Fibroblast of skin of right biceps (primary cell): ENCODE results near the gene RERE.

Experiments used
- DNase-seq: peaks from one replicate; pipeline ENCODE4 v3.0.0-alpha.2; 2013

The RERE gene

DNA sequence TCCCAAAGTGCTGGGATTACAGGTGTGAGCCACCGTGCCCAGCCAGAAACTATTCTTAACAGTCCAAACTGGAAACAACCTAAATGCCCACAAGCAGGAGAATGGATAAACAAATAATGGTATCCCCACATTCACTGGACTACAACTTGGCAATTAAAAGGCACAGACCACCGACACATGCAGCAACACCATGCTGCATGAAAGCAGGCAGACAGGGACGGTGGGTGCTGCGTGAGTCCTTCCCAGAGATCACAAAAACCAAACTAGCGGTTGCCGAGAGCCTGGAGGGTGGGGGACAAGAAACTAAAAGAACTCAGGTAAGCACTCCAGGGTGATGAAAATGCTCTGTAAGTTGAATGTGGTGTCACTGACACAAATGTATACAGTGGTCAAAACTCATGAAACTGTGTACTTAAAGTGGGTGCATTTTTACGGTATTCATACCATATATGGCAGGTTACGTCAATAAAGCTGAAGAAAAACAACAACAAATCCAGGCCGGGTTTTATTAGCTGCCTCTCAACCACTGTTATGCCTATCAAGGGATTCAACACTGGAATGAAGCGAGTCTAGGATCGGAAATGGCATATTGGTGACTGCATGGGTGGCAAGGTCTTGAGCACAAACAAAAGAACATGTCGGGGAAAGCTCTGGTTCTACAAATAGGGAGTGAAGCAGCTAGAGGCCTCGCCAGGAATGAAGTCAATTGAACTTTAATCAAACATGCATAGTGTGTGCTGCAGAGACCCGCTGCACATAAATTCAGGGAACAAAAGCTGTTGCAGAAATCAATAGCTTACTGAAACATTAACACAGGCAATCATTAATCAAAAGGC lies 447.2 kb downstream of the RERE start:
- DNase-seq = peak; percentile 71

DNA sequence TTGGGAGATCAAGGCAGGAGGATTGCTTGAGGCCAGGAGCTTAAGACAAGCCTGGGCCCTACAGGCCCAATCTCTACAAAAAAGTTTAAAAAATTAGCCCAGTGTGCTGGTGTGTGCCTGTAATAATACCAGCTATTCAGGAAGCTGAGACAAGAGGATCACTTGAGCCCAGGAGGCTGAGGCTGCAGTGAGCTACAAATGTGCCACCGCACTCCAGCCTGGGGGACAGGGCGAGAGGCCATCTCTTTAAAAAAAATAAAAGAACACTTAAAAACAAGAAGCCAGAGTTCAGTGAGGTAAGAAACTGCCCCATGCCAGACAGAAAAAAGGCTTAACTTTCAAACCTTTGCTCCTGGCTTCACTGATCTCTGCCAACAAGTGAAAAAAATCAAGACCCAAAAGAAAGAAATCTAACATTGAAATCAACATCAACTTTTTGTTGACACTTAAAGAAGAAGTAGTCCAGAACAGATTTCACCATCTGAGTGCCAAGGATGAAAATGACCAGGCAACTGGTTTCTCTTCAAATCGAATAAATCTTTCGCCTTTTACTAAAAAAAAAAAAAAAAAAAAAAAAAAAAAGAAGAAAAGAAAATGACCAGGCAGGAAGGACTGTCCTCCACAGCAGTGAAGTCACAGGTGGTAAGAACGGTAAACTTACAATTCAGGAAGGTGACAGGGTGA lies 448.3 kb downstream of the RERE start:
- no peak for DNase-seq

DNA sequence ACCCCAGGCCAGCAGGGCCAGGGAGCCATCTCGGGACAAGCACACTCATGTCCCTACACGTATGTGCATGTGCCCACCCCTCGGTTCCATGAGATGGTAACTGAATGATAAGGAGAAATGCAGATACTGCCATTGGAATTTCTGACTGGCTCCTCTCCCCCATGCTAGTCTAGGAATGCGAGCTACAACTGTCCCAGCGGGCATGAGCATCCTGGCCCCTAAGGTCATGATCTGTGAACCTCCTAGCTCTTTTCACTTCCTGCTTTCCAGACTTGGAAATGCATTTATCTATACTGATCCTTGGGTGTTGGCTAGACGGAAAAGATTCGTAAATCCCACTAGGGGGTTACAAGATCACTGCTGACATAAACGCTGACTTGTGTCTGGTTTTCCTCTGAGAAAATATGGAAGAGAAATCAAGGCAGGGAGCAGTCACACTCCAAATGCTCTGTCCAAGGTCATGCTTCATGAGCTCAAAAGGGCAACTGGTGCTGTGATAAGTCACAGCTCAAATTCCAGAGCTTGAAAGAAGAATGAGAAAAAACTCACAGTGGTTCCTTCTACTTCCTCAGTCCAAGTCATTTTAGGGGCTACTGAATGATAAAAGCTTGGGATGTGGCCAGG lies 449.8 kb downstream of the RERE start:
- DNase-seq = no peak

DNA sequence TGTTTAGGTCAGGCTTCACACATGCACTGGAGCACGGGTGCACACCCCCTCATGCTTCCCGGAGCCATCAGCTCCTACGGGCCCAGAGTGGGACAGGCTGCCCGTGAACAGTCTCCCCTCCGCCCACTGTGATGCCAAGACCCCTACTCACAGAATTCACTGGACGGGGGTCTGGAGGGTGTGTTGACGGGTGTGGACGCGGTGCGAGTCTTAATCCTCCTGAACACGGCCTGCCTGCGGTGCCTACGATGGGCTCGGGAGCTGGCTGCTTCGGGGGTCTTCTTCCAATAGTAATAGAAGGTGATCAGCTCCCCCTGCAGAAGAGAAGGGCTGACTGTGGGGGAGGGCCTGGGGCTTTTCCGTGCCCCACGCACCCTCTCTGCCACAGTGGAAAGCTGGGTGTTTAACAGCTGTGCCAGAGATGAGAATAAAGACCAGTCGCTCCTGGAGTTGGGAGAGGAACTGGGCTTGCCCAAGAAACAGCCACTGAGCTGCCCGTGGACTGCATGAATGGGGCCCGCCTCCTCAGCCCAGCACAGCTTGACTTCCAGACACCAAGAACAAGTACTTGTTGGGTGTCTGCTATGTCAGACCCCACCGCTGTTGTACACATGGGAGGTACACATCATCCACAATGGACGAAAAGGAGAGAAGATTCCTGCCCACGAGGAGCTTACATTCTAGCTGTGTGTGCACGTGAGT lies 451.6 kb downstream of the RERE start:
- no peak for DNase-seq

DNA sequence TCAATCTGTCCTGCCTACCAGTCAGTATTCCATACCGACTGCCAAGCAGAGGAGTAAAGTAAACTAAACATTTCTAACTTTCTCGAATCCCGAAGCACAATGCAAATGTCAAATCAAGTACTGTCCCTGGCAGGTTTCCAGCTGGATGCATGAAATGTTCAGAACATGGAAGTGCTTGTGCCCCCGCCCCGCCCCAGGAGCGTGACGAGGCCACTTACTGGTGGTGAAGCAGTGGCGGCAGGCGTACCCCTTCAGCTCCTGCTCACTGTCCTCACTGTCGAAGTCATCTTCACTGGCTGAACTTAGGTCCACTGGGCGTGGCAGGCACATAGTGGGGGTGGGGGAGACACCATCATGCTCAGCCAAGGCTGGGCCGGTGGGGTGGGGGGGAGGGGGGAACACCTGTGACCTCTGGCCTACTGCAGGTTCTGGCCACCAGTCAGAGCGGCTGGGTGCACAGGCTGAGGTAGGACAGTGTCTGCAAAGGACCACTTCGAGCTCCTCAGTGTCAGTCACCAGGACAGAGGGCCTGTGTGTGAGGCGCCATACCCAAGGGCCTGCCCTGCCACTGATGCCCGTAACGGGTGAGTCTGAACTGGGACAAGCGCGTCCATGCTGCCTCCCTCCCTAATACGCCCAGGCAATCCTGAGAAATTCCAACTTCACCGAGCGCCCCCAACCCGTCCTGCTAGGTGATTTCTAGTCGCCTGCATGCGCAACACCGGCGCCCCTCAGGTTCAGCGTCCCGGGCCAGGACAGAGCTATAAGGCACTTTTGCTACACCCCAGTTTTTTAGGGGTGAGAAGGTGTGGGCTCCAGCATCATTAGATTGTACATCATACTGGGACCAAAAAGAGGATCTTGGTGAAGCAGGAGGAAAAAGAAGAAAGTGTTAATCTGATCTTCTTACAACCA lies 452.7 kb downstream of the RERE start:
- DNase-seq = no peak

DNA sequence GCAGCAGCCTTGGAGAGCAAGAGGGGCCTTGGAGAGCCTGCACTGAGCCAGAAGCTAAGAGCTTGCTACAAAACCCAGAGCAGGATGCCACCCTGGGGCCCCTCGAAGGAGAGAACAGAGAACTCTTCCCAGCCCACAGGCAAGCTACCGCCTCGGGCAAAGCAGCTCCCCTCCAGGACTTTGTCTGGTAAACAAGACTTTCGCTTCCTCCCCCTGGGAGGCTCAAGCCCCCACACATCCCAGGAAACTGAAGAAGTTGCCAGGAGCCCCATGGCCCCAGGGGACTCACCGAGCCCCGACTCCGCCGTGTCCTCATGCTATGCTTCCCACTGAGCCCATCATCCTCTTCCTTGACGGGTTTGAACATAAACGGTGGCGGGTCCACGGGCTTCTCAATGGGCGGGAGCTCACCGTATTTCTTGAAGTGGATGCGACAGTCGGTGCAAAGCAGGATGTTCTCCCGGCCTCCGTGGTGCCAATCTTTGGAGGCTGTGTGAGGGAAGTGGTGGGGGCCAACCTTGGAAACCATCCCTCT lies 453.6 kb downstream of the RERE start:
- DNase-seq = no peak

DNA sequence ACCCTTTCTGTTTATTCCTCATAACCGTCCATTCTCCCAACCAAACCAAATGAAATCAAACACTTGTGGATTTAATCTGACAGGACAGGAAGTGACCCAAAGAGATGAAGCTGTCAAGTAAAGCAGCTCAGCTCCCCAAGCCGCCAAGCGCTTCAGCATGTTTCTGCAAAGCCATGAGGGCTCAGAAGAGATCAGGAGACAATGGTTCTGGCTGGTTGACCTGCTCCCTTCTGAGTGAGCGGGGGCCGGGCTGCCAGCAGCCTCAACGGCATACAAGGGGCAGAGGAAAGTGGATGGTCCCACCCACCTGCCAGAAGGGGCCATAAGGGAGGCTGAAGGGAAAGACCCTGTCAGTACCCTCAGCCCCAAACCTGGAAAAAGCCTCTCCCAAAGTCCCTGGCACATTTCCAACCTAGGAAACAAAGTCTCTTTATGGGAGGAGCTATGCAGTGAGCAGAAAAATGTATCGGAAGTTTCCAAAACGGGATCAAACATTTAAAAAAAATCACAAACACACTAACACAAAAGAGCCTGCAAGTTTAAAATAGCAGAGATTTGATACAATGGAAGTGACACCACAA lies 454.2 kb downstream of the RERE start:
- DNase-seq = no peak

DNA sequence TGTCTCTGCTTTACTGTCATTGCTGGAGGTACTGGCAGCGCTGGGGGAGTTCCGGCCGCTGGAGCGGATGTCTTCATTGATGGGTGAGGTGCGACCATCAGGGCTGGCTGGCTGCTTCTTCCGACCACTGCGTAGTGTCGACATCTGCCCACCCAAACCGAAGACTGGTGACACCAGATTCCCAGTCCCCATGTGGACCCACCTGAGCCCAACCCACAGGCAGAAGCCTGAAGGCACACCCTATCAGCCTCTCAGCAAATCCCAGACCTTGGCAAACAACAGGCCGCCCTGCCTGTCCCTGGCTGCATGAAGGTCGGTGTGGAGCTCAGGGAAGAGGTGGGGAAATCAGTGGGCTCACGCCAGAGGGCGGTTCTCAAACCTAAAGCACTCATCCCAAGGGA lies 454.7 kb downstream of the RERE start:
- DNase-seq = no peak

DNA sequence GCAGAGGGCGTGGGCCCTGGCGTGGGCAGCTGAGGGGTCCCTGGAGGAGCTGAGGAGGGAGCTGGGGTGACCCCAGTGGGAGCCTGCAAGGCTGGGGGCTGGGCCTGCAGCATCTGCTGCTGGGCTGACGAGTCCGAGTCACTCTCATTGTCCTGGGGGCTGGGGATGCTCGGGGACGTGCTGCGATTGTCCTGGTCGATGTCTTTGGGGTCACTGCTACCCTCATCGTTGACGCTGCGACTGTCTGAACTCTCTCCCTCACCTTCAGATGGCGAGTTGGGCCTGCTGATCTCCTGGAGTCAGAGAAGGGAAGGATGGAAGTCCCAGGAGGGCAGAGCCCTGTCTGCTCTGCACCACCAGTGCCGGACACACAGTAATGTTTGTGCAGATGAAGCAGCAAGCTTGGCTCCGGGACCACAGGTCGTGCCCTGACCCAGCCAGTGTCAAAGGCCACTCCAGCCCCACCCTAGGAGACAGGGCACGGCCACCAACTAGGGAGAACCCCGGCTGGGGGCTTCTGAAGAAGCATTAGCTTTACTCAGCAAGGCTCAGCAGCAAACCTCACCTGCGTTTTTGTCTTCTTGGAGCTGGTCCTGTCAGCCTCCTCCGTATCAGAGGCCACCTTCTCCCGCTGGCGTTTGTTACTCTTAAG lies 456.1 kb downstream of the RERE start:
- no peak for DNase-seq

DNA sequence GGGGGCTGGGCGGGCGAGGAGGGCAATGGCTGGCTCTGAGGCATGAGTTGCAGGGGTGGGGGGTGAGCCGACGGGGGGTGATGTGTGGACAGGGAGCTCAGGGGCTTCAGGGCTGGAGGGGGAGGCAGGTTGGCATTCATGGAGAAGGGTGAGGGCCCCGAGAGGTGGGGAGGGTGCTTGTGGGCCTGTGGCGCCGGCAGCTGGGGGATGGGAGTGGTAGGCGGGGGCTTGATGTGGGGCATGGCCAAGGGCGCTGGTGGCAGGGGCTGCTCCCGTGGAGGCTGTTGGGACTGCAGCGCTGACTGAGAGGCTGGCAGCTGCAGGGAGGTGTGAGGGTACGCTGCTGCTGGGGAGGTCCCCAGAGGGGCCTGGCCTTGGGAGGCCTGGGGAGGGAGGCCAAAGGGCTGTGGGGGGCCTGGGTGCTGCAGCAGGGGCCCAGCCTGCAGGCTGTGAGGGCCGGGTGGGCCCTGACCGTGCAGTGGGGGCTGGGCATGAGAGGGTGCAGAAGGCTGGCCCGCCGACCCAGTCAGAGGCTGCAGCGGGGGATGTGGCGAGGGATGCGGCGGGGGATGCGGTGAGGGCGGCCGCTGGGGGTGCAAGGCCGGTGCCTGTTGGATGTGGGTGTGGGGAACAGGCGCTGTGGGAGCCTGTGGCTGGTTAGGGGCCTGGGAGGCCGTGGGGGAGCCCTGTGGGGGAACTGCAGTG lies 456.8 kb downstream of the RERE start:
- DNase-seq = no peak

DNA sequence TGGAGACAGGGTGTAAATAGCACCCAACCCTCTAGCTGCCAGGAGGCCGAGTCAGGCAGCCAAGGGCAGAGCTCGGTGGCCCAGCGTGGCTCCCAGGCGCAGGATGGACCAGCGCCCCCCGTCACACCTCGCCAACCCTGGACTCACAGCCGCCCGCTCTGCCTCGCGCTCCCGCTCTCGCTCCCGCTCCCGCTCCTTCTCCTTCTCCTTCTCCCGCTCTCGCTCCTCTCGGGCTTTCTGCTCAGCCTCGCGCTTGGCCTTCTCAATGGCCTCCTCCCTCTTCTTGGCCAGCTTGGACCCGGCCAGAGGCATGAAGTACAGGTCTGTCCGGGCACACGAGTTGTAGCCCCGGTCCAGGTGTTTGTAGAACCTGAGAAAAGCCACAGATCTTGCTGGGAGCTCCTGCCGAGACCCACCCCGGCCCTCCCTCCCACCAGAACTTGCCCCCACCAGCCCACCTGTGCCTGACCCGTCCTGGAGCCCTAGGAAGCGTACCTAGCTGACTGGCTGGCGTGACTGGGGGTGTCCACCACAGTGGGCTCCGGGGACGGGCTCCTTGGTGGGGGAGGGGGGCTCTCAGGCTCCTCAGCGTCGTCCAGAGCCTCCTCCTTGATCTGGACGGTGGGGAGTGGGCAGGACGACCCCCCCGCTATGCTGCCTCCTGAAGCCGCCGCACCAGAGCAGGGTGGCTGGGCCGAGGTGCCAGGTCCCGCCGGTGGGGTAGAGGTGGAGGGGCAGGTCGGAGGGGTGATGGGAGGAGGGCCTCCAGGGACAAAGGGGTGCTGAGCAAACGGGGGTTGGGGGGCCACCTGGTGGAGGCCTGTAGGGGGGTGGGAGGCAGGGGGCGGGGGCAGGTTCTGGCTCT lies 457.6 kb downstream of the RERE start:
- no peak for DNase-seq

DNA sequence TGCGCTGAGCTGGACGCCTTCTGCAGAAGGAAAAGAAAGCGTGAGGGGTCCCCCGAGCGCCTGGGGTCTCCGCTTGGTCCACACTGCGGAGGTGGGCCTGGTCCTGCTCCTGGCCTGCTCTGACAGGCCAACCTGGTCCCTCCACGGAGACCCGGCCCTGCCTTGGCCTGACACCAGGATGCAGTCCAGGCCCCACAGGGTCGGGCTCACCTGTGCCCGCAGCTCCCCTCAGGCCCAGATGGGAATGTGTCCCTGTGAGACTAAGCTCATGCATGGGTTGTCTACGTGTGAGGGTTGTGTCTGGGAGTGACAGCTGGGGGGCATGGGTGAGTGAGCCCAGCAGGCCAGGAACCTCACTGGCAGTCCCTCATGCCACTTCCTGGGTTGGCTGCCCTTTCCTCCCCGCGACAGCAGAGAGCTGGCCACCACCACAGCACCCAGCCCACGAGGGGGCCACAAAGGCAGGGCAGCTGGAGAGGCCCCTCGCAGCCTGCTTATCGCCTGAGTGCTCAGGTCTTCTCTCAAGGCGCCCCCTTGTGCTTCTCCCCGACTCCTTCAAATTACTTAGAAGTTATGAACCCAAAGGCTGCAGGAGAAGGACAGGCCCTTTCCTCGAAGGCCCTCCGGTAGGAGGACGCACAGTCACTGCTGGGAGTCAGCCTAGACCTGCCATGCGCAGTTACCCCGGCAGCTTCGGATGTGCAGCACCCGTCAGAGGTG lies 458.4 kb downstream of the RERE start:
- no peak for DNase-seq

DNA sequence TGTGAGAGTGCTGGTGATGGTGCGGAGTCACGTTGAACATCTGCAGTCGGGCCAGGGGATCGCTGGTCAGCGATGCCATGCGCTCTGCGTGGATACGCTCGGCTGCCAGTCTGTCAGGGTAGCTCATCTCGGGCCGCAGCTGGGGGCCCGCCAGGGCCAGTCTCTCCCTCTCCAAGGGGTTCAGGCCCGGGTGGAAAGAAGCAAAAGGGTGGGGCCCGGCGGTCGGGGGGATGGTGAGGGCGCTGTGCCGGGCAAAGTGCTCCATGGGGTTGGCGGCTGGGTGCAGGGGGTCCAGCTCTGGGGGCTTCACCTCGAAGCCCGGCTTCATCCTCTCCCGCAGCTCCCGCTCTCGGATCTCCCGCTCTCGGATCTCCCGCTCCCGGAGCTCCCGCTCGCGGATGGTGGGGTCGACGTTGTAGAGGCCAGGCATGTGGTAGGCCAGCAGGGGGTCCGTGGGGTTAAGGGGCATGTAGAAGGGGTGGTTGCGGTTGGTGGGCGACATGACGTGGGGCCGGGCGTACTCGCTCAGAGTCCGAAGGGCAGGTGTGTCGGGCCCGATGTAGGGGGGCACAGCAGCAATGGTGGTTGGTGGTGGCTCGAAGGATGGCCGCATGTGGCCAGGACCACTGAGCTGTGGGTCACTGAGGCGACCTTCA lies 459.1 kb downstream of the RERE start:
- no peak for DNase-seq

DNA sequence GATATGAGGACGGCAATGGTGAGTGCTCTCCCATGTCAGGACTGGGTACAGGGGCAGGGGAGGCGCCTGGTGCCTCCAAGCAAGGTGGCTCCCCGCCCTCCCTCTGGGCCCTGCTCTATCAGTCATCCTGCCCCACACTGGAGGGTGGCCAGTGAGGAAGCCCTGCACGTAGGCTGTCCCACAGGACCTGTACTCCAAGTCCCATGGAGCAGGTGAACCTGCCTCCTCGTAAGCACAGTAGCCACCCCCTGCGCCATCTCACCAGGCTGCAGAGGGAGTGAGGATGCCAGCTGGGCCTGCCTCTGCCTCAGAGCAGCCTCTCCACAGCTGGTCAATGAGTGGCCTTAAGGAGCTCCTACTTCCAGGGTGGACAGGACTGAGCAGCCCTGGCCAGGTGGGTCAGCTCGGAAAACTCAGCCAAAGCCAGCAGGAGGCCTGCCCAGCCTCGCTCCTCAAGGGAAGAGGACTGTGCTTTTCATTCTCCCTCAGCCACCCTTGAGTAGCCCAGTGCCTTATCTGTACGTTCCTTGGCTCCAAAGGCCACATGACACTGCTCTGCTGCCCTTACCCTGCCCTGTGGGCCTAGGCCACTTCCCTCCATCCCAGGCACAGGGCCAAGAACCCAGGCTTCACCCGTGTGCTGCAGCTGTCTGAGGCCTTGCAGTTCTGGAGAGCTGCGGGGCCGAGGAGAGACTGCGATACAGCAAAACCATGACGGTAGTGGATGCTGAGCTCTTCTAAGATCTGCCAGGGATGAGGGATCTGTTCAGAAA lies 459.9 kb downstream of the RERE start:
- no peak for DNase-seq

DNA sequence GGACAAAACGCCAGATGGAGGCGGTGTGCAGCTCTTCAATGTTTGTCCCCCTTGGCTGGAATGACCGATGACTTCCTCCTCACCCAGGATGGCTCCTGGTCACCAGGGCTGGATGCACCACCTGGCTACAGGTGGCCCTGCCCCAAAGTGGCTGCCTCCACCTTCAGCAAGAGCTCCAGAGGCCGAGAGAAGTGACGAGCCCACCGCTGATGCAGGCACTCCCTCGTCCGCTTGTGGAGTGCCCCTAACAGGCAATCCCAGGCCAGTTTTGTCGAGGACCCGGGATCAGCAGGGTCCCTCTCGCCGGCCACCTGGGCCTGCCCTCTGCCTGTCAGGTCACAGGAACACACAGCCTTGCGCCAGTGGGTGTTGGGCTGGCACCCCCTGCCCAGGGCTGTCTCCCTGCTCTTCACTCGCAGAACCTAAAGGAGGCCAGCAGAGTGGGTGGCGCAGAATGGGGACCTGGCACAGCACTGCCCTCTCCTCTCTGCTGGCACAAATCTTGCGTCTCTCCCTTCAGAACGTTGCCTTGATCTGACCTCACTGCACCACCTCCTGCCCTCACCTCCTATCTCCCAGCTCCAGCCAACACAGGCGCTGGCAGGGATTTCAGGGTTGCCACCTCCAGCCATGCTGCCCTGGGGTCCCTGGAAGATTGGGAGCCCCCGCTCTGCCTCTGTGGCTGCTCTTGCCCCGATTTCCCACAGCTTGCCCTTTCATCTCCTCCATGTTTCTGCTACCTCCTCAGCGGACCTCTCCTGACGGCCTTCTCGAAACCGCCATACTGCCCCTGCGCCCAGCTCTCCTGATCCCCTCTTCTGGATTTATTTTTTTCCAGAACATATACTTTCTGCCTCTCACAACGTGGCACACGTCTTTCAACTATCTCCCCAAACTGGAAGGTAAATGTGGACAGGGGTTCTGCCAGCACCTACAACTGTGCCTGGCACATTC lies 460.9 kb downstream of the RERE start:
- DNase-seq = no peak
